Lower leg skin (tissue), 4 donors: ENCODE results near the gene SRPK1. TPM values are rescaled to one million over a fixed set of nuclear protein-coding genes. Genes with fewer than 3 reads are reported as not detected.

Experiments used
- DNase-seq, 2 donors: peaks; one replicate each; pipeline ENCODE4 v3.0.0-alpha.2; 2019; ENCODE audit warnings: low spot score in 2 of 2
- H3K4me3 ChIP-seq: fragments of 200-600 bp; sonication (generic); 2 replicates; pipeline ENCODE4 v1.5.1; 2017; ENCODE audit warnings: mild to moderate bottlenecking, low read depth; ENCODE audit not compliant: poor library complexity, severe bottlenecking
- CTCF ChIP-seq, 3 donors: fragments of 450-650 bp; IDR thresholded peaks; one replicate each; pipeline ENCODE4 v1.5.1; 2016; ENCODE audit warnings: antibody characterized with exemption in 3 of 3, mild to moderate bottlenecking in 3 of 3, moderate library complexity in 2 of 3
- POLR2A ChIP-seq, 2 donors: fragments of 450-650 bp; IDR thresholded peaks; one replicate each; pipeline ENCODE4 v1.6.1; 2016 to 2017; ENCODE audit warnings: antibody characterized with exemption in 2 of 2, mild to moderate bottlenecking in 1 of 2, moderate library complexity in 1 of 2
- WGBS, 2 donors: methylation state at CpG; one replicate each; pipeline ENCODE4 v1.1.5; 2018; 5-methylcytosine and 5-hydroxymethylcytosine counted together
- intact Hi-C: fragments of 100-400 bp; cut with DNase I; formaldehyde crosslinking; loops from one replicate; pipeline ENCODE4 v1.15.0; 2023; ENCODE audit warnings: low total_unique reads
- total RNA-seq, 4 donors: library from RNA; depleted of rRNA; stranded (reverse); fragments of >200 nt; gene quantifications; one replicate each; pipeline ENCODE4 v1.1.0, GENCODE V29; 2016

Gene SRPK1
- total RNA-seq, 4 donors from 2014 or later, result 98.3 to 145 (median 111) TPM

GRCh38 chr6:35804996-35805736, 115.7 kb downstream of the SRPK1 start, which contains the start of gene LHFPL5:
LHFPL5 (plus strand) TSS chr6:35805352; CDS start chr6:35805671, 319 bp downstream.
- TF ChIP-seq CTCF (IDR thresholded peaks at IDR 0.05) (no peak), POLR2A (IDR thresholded peaks at IDR 0.05) (no peak)
- intact Hi-C loops, result no loop called here
- H3K4me3 ChIP-seq, result no peak within 1 kb of the TSS
- 2 to 19% methylated on average over 26 to 34 of the region's 40 CpGs for WGBS, 2 donors
- DNase-seq, result no peak

DNA sequence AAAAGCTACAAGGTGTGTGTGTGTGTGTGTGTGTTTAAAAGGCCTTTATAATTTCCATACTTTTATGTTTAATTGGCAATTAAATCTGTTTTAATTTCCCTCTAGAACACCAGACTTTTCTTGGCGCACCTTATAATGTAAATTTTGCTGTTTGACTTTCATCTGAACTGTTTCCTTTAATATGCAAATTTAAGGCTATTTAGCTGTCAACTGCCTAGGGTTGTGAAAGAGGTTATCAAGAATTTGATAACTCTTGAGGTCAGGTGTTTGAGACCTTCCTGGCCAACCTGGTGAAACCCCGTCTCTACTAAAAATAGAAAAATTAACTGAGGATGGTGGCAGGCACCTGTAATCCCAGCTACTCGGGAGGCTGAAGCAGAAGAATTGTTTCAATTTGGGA, 119.8 kb downstream of the SRPK1 start:
- 66 to 74% methylated on average over 3 of the region's 3 CpGs for WGBS, 2 donors

GRCh38 chr6:35798706-35799105, 122.2 kb downstream of the SRPK1 start:
- H3K4me3 ChIP-seq, result no peak overlapping the region
- DNase-seq, result no peak
- intact Hi-C loops, result no loop called here
- TF ChIP-seq POLR2A (IDR thresholded peaks at IDR 0.05), result no peak
- no peak for TF ChIP-seq CTCF (IDR thresholded peaks at IDR 0.05)
- 69 to 70% methylated on average over 5 of the region's 5 CpGs for WGBS, 2 donors

More for the DNA sequence above, 119.8 kb downstream of the SRPK1 start:
- H3K4me3 ChIP-seq, result no peak overlapping the region
- intact Hi-C loops, result no loop called here
- no peak for DNase-seq
- TF ChIP-seq POLR2A (IDR thresholded peaks at IDR 0.05) (no peak), CTCF (IDR thresholded peaks at IDR 0.05) (no peak)

GRCh38 chr6:35797837-35798526, 122.9 kb downstream of the SRPK1 start:
- no peak for TF ChIP-seq POLR2A (IDR thresholded peaks at IDR 0.05)
- no peak for TF ChIP-seq CTCF (IDR thresholded peaks at IDR 0.05)
- no peak overlapping the region for H3K4me3 ChIP-seq
- intact Hi-C loops, result no loop called here
- DNase-seq, result no peak
- WGBS, 2 donors, result 79 to 84% methylated on average over 8 of the region's 8 CpGs

GRCh38 chr6:35796236-35796635, 124.7 kb downstream of the SRPK1 start:
- no peak overlapping the region for H3K4me3 ChIP-seq
- intact Hi-C loops, result no loop called here
- WGBS, 2 donors, result 74 to 79% methylated on average over 4 of the region's 4 CpGs
- no peak for DNase-seq
- TF ChIP-seq POLR2A (IDR thresholded peaks at IDR 0.05) (no peak), CTCF (IDR thresholded peaks at IDR 0.05) (no peak)
